Activated naive CD4-positive, alpha-beta T cell treated with anti-CD3 and anti-CD28 coated beads, Interleukin-2, amount 50 U/mL, for 24 hours (primary cell): ENCODE data around the gene UNC45A.
A peak's percentile ranks its signal among the peaks of the same experiment; 100 is the strongest.

Experiments used
- H3K27ac Mint-ChIP-seq: one replicate; pipeline ENCODE4 v1.8.0; 2021; ENCODE audit warnings: mild to moderate bottlenecking, mixed read lengths
- H3K27me3 Mint-ChIP-seq: one replicate; pipeline ENCODE4 v1.8.0; 2021; ENCODE audit warnings: mixed read lengths
- H3K36me3 Mint-ChIP-seq: one replicate; pipeline ENCODE4 v1.8.0; 2021; ENCODE audit warnings: mixed read lengths
- H3K4me1 Mint-ChIP-seq: one replicate; pipeline ENCODE4 v1.8.0; 2021; ENCODE audit warnings: mixed read lengths
- H3K4me3 Mint-ChIP-seq: one replicate; pipeline ENCODE4 v1.8.0; 2021; ENCODE audit warnings: mild to moderate bottlenecking, mixed read lengths
- H3K9me3 Mint-ChIP-seq: one replicate; pipeline ENCODE4 v1.8.0; 2021; ENCODE audit warnings: mixed read lengths

UNC45A gene

DNA sequence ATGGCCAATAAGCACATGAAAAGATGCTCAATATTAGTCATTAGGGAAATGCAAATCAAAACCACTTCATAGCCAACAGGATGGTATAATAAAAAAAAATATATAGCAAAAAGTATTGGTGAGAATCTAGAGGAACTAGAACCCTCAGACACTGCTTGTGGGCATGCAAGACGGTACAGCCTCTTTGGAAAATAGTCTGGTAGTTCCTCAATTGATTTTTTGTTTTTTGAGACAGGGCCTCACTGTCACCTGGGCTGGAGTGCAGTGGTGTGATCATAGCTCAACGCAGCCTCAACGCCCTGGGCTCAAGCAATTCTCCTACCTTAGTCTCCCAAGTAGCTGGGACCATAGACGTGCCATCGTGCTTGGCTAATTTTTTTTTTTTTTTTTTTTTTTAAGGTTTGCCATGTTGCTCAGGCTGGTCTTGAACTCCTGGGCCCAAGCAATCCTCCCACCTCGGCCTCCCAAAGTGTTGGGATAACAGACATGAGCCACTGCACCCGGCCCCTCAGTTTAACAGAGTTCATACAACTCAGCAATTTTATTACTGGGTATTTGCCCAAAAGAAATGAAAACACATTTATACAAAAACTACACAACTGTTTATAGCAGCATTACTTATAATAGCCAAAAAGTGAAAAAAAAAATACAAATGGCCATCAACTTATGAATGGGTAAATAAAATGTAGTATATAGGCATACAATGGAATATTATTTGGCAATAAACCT, 54.1 kb downstream of the UNC45A start:
- peaks cover 9% of the 10 kb centered on the region for H3K4me1 Mint-ChIP-seq
- H3K36me3 Mint-ChIP-seq: no peaks in the 10 kb centered on the region
- H3K4me3 Mint-ChIP-seq: no peak overlapping the region
- no peak overlapping the region for H3K27ac Mint-ChIP-seq
- no peaks in the 10 kb centered on the region for H3K9me3 Mint-ChIP-seq
- H3K27me3 Mint-ChIP-seq: no peaks in the 10 kb centered on the region

- no peaks in the 10 kb centered on the region for H3K9me3 Mint-ChIP-seq
- no peaks in the 10 kb centered on the region for H3K27me3 Mint-ChIP-seq
- H3K4me1 Mint-ChIP-seq: peaks cover 18% of the 10 kb centered on the region
- no peaks in the 10 kb centered on the region for H3K36me3 Mint-ChIP-seq
- no peak overlapping the region for H3K4me3 Mint-ChIP-seq
- H3K27ac Mint-ChIP-seq: no peak overlapping the region
Observed at GRCh38 chr15:90990446-90990845, 55.4 kb downstream of the UNC45A start.

- H3K4me1 Mint-ChIP-seq: peaks cover 20% of the 10 kb centered on the region
- no peak overlapping the region for H3K4me3 Mint-ChIP-seq
- no peaks in the 10 kb centered on the region for H3K36me3 Mint-ChIP-seq
- H3K27ac Mint-ChIP-seq: peak overlapping the region; percentile 16
- H3K9me3 Mint-ChIP-seq: no peaks in the 10 kb centered on the region
- no peaks in the 10 kb centered on the region for H3K27me3 Mint-ChIP-seq
Observed at GRCh38 chr15:90991587-90992285, 56.7 kb downstream of the UNC45A start.

- Mint-ChIP-seq H3K4me1 (peaks cover 15% of the 10 kb centered on the region), H3K27ac (peak overlapping the region; percentile 97), H3K4me3 (peak overlapping the region; percentile 100), H3K36me3 (peaks cover 3% of the 10 kb centered on the region), H3K27me3 (no peaks in the 10 kb centered on the region), H3K9me3 (no peaks in the 10 kb centered on the region)
Observed at GRCh38 chr15:90994059-90994416, 59.0 kb downstream of the UNC45A start.

- peaks cover 15% of the 10 kb centered on the region for H3K4me1 Mint-ChIP-seq
- H3K27me3 Mint-ChIP-seq: no peaks in the 10 kb centered on the region
- peak within 1 kb of the TSS; percentile 100 for H3K4me3 Mint-ChIP-seq
- H3K27ac Mint-ChIP-seq: peak within 1 kb of the TSS; percentile 97
- no peaks in the 10 kb centered on the region for H3K9me3 Mint-ChIP-seq
- H3K36me3 Mint-ChIP-seq: peaks cover 3% of the 10 kb centered on the region
Observed at GRCh38 chr15:90994417-90995311, 59.6 kb downstream of the UNC45A start, which contains the start of gene PRC1. Gene PRC1, minus strand, starts transcription at chr15:90994535. Its CDS starts 118 bp downstream, at chr15:90994417.

DNA sequence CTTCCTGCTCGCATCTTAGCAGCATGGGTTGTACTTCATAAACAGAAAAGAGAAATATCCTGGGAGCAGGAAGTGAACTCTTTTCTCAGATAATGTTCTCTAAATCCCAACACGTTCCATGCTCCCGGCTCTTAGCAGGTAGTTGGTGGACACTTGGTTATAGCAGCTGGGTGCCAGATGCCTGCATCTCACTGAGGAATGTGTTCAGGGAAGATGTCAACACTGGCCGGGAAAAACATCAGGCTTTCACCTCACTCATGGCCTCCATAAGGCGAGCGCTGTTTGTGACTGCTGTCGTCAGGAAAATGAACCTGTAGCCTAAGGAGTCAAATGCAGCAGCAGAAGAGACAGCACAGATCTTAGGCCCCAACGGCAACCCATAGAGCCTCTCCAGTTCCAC, 63.7 kb downstream of the UNC45A start:
- H3K9me3 Mint-ChIP-seq: no peaks in the 10 kb centered on the region
- H3K4me1 Mint-ChIP-seq: peaks cover 12% of the 10 kb centered on the region
- no peak overlapping the region for H3K4me3 Mint-ChIP-seq
- H3K36me3 Mint-ChIP-seq: peaks cover 4% of the 10 kb centered on the region
- no peak overlapping the region for H3K27ac Mint-ChIP-seq
- no peaks in the 10 kb centered on the region for H3K27me3 Mint-ChIP-seq

GRCh38 chr15:91001209-91001608, 66.1 kb downstream of the UNC45A start:
- Mint-ChIP-seq H3K27ac (no peak overlapping the region), H3K9me3 (no peaks in the 10 kb centered on the region), H3K4me1 (no peaks in the 10 kb centered on the region), H3K36me3 (peaks cover 4% of the 10 kb centered on the region), H3K27me3 (no peaks in the 10 kb centered on the region), H3K4me3 (no peak overlapping the region)
